HEK293 (cell line): ENCODE results near the gene BHLHE23.

Source experiments
- CTCF ChIA-PET: fragments of 350-600 bp; formaldehyde crosslinking; extraction: SDS; loops from one replicate; lab custom pipeline; 2021; ENCODE audit warnings: antibody characterized with exemption; lab: Yijun Ruan, JAX
- POLR2A ChIA-PET: fragments of 300-600 bp; formaldehyde crosslinking; extraction: SDS; loops from one replicate; lab custom pipeline; 2020; ENCODE audit warnings: antibody characterized with exemption, inconsistent platforms; lab: Yijun Ruan, JAX
- H3K27ac ChIP-seq: fragments of 200-500 bp; sonication (Bioruptor generic); 2 replicates; pipeline ENCODE4 v1.5.1; 2014; ENCODE audit warnings: low read depth, low read length, control low read depth, inconsistent platforms; ENCODE audit errors: extremely low read depth
- H3K36me3 ChIP-seq, 2 experiments: fragments of 200-500 bp in 1 of 2; sonication (Bioruptor generic) in 1 of 2; 1 replicate in 1 of 2; 2 replicates in 1 of 2; pipeline ENCODE4 v1.5.1; 2014 to 2017; ENCODE audit warnings: inconsistent platforms in 2 of 2, low read length in 2 of 2; ENCODE audit not compliant: control insufficient read depth in 2 of 2, insufficient read depth in 1 of 2
- H3K4me1 ChIP-seq: fragments of 200-500 bp; sonication (Bioruptor generic); 2 replicates; pipeline ENCODE4 v1.5.1; 2014; ENCODE audit warnings: mild to moderate bottlenecking, low read length, inconsistent platforms; ENCODE audit not compliant: control insufficient read depth, insufficient read depth
- H3K4me3 ChIP-seq: 2 replicates; pipeline ENCODE4 v1.5.1; 2011; ENCODE audit warnings: low read depth, mild to moderate bottlenecking, control low read depth, low read length, moderate library complexity
- H3K9me3 ChIP-seq: fragments of 200-500 bp; sonication (Bioruptor generic); 2 replicates; pipeline ENCODE4 v1.5.1; 2014; ENCODE audit warnings: low read depth, low read length, inconsistent platforms; ENCODE audit not compliant: control insufficient read depth, insufficient read depth
- GLIS1 ChIP-seq: fragments of 450-650 bp; formaldehyde crosslinking; IDR thresholded peaks from 2 replicates; pipeline ENCODE4 v1.5.1; 2016; ENCODE audit warnings: missing biosample characterization, missing genetic modification characterization
- IKZF3 ChIP-seq: fragments of 450-650 bp; IDR thresholded peaks from 2 replicates; pipeline ENCODE4 v1.5.0; 2018; ENCODE audit warnings: missing biosample characterization, mild to moderate bottlenecking, missing genetic modification characterization, moderate library complexity
- KLF7 ChIP-seq: fragments of 450-650 bp; formaldehyde crosslinking; IDR thresholded peaks from 2 replicates; pipeline ENCODE4 v1.5.1; 2016; ENCODE audit warnings: missing biosample characterization, missing genetic modification characterization, borderline replicate concordance
- MEIS1 ChIP-seq: sonication (generic); formaldehyde crosslinking; IDR thresholded peaks from 2 replicates; pipeline ENCODE4 v1.8.1; 2022; ENCODE audit warnings: missing genetic modification reagents, mild to moderate bottlenecking, borderline replicate concordance
- REPIN1 ChIP-seq: fragments of 450-650 bp; formaldehyde crosslinking; IDR thresholded peaks from 2 replicates; pipeline ENCODE4 v1.5.1; 2017; ENCODE audit warnings: missing biosample characterization, missing genetic modification characterization, low read depth
- SCRT2 ChIP-seq: fragments of 450-650 bp; formaldehyde crosslinking; IDR thresholded peaks from 2 replicates; pipeline ENCODE4 v1.5.1; 2016; ENCODE audit warnings: missing biosample characterization, missing genetic modification characterization
- WT1 ChIP-seq: fragments of 450-650 bp; formaldehyde crosslinking; IDR thresholded peaks from 2 replicates; pipeline ENCODE4 v1.5.1; 2016; ENCODE audit warnings: missing biosample characterization, missing genetic modification characterization
- YY2 ChIP-seq: fragments of 450-650 bp; formaldehyde crosslinking; IDR thresholded peaks from 2 replicates; pipeline ENCODE4 v1.5.1; 2016; ENCODE audit warnings: missing biosample characterization, missing genetic modification characterization
- ZBTB20 ChIP-seq: fragments of 450-650 bp; formaldehyde crosslinking; IDR thresholded peaks from 2 replicates; pipeline ENCODE4 v1.5.1; 2016; ENCODE audit warnings: missing biosample characterization, missing genetic modification characterization
- ZBTB48 ChIP-seq: fragments of 450-650 bp; formaldehyde crosslinking; IDR thresholded peaks from 2 replicates; pipeline ENCODE4 v1.5.1; 2016; ENCODE audit warnings: missing biosample characterization, missing genetic modification characterization
- ZIC2 ChIP-seq: fragments of 450-650 bp; formaldehyde crosslinking; IDR thresholded peaks from 2 replicates; pipeline ENCODE4 v1.5.1; 2016; ENCODE audit warnings: missing biosample characterization, missing genetic modification characterization
- ZNF132 ChIP-seq: fragments of 450-650 bp; formaldehyde crosslinking; IDR thresholded peaks from 2 replicates; pipeline ENCODE4 v1.5.1; 2017; ENCODE audit warnings: missing biosample characterization, missing genetic modification characterization, borderline replicate concordance
- ZNF133 ChIP-seq: fragments of 450-650 bp; formaldehyde crosslinking; IDR thresholded peaks from 2 replicates; pipeline ENCODE4 v1.5.1; 2016; ENCODE audit warnings: missing biosample characterization, missing genetic modification characterization
- ZNF211 ChIP-seq: fragments of 450-650 bp; formaldehyde crosslinking; IDR thresholded peaks from 2 replicates; pipeline ENCODE4 v1.5.1; 2016; ENCODE audit warnings: low read depth, missing biosample characterization, missing genetic modification characterization
- ZNF221 ChIP-seq: fragments of 450-650 bp; formaldehyde crosslinking; IDR thresholded peaks from 2 replicates; pipeline ENCODE4 v1.5.1; 2017; ENCODE audit warnings: missing biosample characterization, missing genetic modification characterization, borderline replicate concordance
- ZNF324 ChIP-seq: fragments of 450-650 bp; formaldehyde crosslinking; IDR thresholded peaks from 2 replicates; pipeline ENCODE4 v1.5.1; 2016; ENCODE audit warnings: missing biosample characterization, missing genetic modification characterization
- ZNF423 ChIP-seq: fragments of 450-650 bp; formaldehyde crosslinking; IDR thresholded peaks from 2 replicates; pipeline ENCODE4 v1.5.1; 2016; ENCODE audit warnings: missing biosample characterization, missing genetic modification characterization
- ZNF433 ChIP-seq: fragments of 450-650 bp; formaldehyde crosslinking; IDR thresholded peaks from 2 replicates; pipeline ENCODE4 v1.5.1; 2016; ENCODE audit warnings: missing biosample characterization, missing genetic modification characterization, low read depth
- ZNF623 ChIP-seq: fragments of 450-650 bp; formaldehyde crosslinking; IDR thresholded peaks from 2 replicates; pipeline ENCODE4 v1.5.1; 2016; ENCODE audit warnings: missing biosample characterization, missing genetic modification characterization
- ZNF670 ChIP-seq: fragments of 450-650 bp; formaldehyde crosslinking; IDR thresholded peaks from 2 replicates; pipeline ENCODE4 v1.5.1; 2016; ENCODE audit warnings: missing biosample characterization, missing genetic modification characterization, low read depth
- TF ChIP-seq, protein P1 (sequence below): fragments of 450-650 bp; formaldehyde crosslinking; IDR thresholded peaks from 2 replicates; pipeline ENCODE4 v1.5.1; 2016; ENCODE audit warnings: missing biosample characterization, missing genetic modification characterization
- TF ChIP-seq, protein P2 (sequence below): fragments of 450-650 bp; formaldehyde crosslinking; IDR thresholded peaks from 2 replicates; pipeline ENCODE4 v1.5.1; 2016; ENCODE audit warnings: missing biosample characterization, missing genetic modification characterization
- TF ChIP-seq, protein P3 (sequence below): fragments of 450-650 bp; formaldehyde crosslinking; IDR thresholded peaks from 2 replicates; pipeline ENCODE4 v1.5.1; 2016; ENCODE audit warnings: missing biosample characterization, missing genetic modification characterization
- TF ChIP-seq, protein P4 (sequence below): fragments of 450-650 bp; formaldehyde crosslinking; IDR thresholded peaks from 2 replicates; pipeline ENCODE4 v1.5.1; 2016; ENCODE audit warnings: missing biosample characterization, missing genetic modification characterization

Gene BHLHE23

DNA sequence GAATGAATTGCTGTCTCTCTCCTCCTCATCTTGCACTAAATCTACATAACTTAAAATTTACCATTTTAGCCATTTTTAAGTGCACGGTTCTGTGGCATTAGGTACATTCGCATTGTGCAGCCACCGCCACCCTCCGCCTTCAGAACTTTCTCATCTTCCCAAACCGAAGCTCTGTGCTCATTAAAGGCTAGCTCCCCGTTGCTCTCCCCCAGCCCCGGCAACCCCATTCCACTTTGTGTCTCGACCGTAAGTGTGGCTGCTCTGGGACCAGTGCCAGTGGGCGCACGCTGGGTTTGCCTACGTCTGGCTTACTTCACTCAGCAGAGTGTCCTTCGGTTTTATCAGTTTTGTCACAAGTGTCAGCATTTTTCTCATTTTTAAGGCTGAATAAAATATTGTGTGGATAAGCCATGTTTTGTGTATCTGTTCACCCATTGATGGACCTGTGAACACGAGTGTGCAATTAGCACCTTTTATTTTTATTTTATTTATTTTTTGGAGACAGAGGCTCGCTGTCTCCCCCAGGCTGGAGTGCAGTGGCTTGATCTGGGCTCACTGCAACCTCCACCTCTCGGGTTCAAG lies 37.5 kb downstream of the BHLHE23 start:
- no peak overlapping the region for H3K27ac ChIP-seq
- H3K9me3 ChIP-seq, result no peaks in the 10 kb centered on the region
- CTCF ChIA-PET, result no interaction called here
- no peak overlapping the region for H3K4me3 ChIP-seq
- POLR2A ChIA-PET, result no interaction called here
- TF ChIP-seq, protein P1, sequence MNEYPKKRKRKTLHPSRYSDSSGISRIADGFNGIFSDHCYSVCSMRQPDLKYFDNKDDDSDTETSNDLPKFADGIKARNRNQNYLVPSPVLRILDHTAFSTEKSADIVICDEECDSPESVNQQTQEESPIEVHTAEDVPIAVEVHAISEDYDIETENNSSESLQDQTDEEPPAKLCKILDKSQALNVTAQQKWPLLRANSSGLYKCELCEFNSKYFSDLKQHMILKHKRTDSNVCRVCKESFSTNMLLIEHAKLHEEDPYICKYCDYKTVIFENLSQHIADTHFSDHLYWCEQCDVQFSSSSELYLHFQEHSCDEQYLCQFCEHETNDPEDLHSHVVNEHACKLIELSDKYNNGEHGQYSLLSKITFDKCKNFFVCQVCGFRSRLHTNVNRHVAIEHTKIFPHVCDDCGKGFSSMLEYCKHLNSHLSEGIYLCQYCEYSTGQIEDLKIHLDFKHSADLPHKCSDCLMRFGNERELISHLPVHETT (tag by site-specific recombination), result no peak
- TF ChIP-seq ZNF423 (tag by site-specific recombination) (no peak), WT1 (no peak), ZNF433 (tag by site-specific recombination) (no peak), ZNF623 (tag by site-specific recombination) (no peak), KLF7 (tag by site-specific recombination) (no peak), ZIC2 (tag by site-specific recombination) (peak; percentile 51; the same call in 1 of the 2 replicates)
- no peaks in the 10 kb centered on the region for H3K4me1 ChIP-seq
- H3K36me3 ChIP-seq, result no peaks in the 10 kb centered on the region

DNA sequence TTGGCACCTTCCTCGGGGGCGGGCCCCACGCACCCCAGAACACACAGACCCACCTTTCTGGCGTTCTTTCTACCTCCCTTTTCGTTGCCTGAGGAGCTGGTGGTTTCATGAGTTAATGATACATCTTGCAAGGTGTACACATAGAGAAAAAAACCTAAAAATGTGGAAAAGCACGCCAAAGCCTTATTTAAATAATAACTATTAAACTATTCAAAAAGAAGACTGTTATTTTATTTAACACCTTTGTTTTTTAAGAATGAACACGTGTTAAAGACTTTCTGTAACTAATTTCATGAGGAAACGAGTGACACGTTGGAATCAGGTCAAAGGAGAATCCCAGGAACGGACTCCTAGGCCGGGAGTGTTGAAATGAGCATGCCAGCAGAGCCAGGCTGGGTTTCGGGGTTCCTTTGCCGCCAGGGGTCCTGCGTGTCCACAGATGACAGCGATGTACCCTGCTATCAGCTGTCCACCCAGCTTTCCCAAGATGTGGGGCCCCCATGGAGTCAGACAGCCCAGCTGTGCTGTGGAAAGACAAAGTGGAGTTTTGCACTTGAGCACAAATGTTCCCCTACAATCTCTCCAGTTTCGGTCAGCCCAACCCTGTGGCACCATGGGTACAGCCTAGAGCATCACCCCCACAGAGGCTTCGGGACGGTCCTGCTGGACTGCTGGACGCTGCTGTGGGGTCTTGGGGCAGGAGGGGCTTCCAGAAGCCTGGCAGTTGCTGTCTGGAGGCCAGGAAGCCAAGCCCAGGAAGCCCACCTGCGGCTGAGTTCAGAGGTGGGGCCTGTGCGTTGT lies 38.2 kb downstream of the BHLHE23 start:
- TF ChIP-seq SCRT2 (tag by site-specific recombination), result peak; percentile 36; the same call in 1 of the 2 replicates
- TF ChIP-seq ZNF132 (tag by site-specific recombination), result no peak
- TF ChIP-seq ZNF211 (tag by site-specific recombination), result no peak
- TF ChIP-seq REPIN1 (tag by site-specific recombination), result no peak
- no peak for TF ChIP-seq ZNF221 (tag by site-specific recombination)
- TF ChIP-seq YY2 (tag by site-specific recombination), result no peak
- TF ChIP-seq, protein P2, sequence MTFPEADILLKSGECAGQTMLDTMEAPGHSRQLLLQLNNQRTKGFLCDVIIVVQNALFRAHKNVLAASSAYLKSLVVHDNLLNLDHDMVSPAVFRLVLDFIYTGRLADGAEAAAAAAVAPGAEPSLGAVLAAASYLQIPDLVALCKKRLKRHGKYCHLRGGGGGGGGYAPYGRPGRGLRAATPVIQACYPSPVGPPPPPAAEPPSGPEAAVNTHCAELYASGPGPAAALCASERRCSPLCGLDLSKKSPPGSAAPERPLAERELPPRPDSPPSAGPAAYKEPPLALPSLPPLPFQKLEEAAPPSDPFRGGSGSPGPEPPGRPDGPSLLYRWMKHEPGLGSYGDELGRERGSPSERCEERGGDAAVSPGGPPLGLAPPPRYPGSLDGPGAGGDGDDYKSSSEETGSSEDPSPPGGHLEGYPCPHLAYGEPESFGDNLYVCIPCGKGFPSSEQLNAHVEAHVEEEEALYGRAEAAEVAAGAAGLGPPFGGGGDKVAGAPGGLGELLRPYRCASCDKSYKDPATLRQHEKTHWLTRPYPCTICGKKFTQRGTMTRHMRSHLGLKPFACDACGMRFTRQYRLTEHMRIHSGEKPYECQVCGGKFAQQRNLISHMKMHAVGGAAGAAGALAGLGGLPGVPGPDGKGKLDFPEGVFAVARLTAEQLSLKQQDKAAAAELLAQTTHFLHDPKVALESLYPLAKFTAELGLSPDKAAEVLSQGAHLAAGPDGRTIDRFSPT, result no peak
- no peak for TF ChIP-seq MEIS1 (CRISPR knock-in tag)
- TF ChIP-seq, all 188 proteins: peak for 1
- H3K36me3 ChIP-seq, result no peaks in the 10 kb centered on the region
- no peaks in the 10 kb centered on the region for H3K4me1 ChIP-seq
- no peak overlapping the region for H3K27ac ChIP-seq
- ChIA-PET CTCF (no interaction called here), POLR2A (no interaction called here)
- no peak overlapping the region for H3K4me3 ChIP-seq
- no peaks in the 10 kb centered on the region for H3K9me3 ChIP-seq

DNA sequence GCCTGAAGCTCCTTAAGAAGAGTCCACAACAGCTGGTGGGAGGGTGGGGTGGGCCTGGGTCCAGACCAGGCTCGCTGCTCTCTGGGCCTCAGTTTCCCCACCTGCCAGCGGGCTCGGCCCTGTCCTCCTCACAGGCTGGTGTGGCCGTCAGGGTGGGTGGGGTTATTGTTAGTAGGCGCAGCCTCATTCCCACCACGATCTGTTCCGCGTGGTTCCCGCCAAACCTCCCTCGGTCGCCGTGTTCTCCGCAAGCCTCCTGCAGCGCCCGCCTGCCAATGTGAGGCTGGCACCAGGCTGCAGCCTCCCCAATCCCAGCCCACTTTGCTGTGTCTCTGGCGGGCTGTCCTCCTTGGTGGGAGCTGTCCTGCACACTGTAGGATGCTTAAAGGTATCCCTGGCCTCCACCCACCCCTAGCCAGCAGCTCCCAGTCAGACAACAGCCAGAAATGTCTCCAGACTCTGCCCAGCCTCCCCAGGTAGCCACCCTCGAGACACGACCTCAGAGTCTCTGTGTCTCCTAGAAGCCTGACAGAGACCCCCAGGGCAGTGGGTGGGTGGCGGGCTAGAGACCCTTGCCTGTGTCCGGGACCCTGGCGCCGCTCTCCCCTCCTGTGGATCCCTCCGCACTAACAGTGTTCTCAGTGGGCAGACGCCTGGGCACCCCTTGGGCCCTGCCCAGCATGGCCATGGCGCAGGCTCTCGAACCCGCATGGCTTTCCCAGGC lies 39.0 kb downstream of the BHLHE23 start:
- ChIA-PET POLR2A (no interaction called here), CTCF (no interaction called here)
- H3K27ac ChIP-seq, result no peak overlapping the region
- no peak overlapping the region for H3K4me3 ChIP-seq
- H3K4me1 ChIP-seq, result no peaks in the 10 kb centered on the region
- no peaks in the 10 kb centered on the region for H3K9me3 ChIP-seq
- no peaks in the 10 kb centered on the region for H3K36me3 ChIP-seq
- TF ChIP-seq ZNF211 (tag by site-specific recombination) (no peak), GLIS1 (tag by site-specific recombination) (no peak), ZBTB48 (tag by site-specific recombination) (no peak), ZBTB20 (tag by site-specific recombination) (no peak), IKZF3 (tag by site-specific recombination) (no peak), ZNF133 (tag by site-specific recombination) (no peak), WT1 (no peak), ZNF670 (tag by site-specific recombination) (no peak), ZNF324 (tag by site-specific recombination) (no peak)
- TF ChIP-seq, protein P3, sequence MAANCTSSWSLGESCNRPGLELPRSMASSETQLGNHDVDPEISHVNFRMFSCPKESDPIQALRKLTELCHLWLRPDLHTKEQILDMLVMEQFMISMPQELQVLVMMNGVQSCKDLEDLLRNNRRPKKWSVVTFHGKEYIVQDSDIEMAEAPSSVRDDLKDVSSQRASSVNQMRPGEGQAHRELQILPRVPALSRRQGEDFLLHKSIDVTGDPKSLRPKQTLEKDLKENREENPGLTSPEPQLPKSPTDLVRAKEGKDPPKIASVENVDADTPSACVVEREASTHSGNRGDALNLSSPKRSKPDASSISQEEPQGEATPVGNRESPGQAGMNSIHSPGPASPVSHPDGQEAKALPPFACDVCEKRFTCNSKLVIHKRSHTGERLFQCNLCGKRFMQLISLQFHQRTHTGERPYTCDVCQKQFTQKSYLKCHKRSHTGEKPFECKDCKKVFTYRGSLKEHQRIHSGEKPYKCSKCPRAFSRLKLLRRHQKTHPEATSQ (tag by site-specific recombination), result no peak
- TF ChIP-seq, protein P4, sequence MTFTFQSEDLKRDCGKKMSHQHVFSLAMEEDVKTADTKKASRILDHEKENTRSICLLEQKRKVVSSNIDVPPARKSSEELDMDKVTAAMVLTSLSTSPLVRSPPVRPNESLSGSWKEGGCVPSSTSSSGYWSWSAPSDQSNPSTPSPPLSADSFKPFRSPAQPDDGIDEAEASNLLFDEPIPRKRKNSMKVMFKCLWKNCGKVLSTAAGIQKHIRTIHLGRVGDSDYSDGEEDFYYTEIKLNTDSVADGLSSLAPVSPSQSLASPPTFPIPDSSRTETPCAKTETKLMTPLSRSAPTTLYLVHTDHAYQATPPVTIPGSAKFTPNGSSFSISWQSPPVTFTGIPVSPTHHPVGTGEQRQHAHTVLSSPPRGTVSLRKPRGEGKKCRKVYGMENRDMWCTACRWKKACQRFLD (tag by site-specific recombination), result no peak
